Muscle of arm (tissue), 12 donors: ENCODE data around the gene SLC6A18. TPM values are rescaled to one million over a fixed set of nuclear protein-coding genes. Genes with fewer than 3 reads are reported as not detected.

Source experiments
- DNase-seq: peaks from one replicate; pipeline ENCODE4 v3.0.0-alpha.2; 2013
- polyA plus RNA-seq, 12 donors: library from polyadenylated mRNA; unstranded; fragments of 120-200 nt; gene quantifications; one replicate each; pipeline ENCODE4 v1.2.1, GENCODE V29; 2013; ENCODE audit not compliant: insufficient read length in 12 of 12

Gene SLC6A18
- polyA plus RNA-seq, 12 donors = not detected

DNA sequence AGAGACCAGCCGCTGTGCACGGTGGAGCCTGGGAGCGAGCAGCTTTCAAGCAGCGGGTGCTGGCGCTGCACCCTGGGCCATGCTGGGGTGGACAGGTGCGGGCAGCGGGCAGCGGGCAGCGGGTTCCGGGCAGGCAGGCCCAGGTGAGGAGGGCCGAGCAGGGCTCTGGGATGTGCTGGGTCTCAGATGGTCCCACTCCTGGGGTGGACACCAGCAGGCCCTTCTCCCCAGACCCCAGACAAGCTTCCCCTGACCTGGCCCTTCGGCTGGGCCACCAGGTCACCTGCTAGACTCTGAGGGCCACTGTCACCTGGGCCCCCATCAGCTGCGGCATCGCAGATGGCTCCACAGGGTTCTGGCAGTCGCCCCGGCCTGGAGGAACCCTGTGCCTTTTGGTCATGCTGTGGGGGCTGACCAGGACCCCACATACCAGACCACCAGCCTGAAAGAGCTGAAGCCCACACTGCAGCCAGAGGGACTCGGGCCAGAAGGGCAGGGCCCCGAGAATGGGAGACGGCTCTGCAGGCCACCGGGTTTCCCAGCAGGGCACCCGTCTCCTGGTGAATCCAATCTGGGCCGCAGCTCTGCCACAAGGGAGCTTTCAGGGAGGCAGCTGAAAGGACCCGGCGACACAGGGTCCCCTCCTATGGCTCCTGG, 21.7 kb upstream of the SLC6A18 start:
- no peak for DNase-seq

DNA sequence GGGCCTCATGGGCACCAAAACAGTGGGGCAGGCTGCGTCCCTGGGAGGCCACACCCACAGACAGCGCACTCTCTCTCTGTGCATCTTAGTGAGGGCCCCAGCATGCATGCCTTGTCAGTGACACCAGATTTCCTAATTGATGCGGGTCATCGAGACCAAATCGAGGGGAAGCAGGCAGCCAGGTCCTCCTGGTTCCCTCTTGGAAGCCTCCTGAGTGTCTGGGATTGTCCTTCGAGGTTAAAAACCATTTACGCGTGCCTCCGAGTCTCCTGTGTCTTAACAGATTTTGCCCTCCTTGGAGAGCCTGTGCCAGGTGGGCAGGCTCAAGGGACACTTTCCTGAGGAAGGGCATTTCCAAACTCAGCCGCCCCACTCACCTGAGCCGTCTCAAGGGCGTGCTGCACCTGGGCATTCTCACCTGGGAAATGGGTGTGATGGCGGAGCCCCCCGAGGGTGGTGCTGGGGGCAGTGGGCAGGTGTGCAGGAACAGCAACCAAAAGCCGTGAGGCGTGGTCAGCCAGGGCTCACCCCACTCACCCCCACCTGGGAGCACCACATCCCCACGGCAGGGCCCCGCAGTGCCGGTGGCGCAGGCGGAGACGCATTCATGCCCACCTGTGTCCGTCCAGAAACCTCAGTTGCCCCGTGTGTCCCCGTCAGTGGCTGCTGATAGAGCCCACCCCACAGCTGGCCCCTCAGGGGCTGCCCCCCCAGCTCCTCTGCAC, 21.1 kb upstream of the SLC6A18 start:
- no peak for DNase-seq

DNA sequence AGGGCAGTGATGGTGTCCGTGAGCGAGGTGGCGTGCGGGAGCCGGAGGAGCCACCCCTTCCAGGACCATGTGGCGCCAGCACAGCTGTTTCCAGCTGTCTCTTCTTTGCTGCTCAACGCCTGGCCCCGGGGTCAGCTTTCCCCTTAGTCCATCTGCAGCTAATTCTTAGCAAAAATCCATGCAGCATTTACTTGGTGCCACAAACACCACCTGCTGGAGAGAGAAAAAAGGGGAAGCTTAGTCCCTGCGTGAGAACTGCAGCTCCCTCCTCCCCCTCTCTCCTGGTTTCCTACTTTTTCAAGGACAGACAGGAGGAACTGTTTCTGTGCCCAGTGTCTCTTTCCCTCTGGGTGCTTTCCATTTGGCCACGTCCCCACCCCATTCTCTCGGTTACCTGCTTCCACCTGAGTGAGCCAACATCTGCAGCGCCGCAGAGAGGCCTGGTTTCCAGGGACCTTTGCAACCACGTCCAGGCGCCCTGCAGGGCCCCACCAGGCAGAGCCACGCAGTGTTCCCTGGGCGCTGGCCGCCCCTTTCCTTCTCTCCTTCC, 20.4 kb upstream of the SLC6A18 start:
- peak; percentile 33 for DNase-seq

DNA sequence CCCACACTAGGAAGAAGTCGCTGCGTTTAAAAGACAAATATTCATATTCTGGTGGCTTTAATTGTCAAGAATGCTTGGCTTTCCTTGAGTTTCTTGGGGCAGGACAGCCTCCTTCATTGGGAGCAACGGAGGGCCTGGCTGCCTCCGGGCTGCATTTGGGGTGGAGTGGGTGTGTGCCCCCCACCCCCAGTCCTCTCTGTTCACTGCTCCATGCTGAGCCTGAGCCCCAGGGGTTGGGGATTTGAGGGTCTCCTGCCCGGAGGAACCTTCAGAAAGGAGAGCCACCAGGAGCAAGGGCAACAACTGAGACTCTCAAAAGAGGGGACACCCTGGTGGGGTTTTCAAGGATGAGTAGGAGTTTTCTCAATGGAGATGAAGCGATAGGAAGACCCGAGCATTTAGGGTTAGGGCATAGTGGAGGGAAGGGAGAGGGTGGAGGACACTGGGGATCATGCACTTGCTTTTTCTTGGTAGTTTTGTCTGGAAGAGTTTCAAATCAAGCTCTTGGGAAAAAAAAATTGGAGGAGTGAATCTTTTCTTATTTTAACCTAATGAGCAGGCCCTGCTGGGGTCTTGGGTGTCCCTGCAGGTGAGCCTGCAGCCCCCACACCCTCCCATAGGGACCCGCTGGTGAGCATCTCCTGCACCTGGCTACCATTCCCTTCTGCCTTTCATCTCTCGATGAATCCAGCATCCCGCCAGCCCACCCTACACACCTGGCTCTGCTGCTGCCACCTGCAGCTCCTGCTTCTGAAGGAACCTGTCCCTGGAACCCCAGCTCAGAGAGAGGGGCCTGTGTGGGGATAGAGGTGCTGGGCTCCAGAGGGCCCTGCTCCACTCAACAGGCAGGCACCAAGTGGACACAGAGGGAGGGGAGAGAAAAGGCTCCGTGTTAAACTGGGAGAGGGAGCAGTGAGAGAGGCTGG, 19.7 kb upstream of the SLC6A18 start:
- no peak for DNase-seq

DNA sequence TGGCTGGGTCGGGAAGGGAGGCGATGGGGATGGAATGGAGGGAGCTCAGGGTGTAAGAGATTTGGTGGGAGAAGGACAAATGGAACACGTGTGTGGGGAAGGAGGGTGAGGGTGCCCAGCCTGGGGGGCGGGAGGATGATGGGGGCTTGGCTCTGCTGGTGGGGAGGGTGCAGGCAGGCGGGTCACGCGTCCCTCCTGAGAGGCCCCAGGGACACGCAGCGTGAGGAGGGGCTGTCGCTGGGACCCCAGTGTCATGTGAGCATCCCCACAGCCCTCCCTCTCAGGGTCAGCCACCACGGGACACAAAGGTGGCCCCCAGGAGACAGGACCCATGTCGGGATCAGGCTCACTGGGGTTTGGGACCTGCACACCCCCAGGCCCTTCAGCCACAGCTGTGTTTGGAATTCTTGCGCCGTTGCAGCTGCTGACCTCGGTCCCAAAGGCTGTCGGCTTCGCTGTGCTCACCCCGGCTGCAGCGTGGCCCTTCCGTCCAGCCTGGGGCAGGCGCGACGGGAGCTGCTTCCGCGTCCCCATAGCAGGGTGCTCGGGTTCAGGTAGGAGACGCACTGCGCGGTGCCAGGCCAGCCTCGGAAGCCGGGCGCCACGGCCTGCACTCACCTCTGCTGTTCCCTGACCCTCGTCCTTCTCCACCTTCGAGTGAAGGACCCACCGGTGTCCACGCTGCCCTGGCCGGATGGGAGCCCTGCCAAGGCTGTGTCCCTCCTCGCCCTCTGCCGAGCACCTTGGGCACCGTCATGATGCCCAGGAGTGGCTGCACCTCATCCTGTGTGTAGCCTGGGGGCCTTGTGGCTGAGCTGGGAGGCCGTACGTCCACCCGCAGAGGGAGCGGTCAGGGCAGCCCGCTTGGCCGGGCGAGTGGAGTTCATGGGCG, 18.4 kb upstream of the SLC6A18 start:
- no peak for DNase-seq

DNA sequence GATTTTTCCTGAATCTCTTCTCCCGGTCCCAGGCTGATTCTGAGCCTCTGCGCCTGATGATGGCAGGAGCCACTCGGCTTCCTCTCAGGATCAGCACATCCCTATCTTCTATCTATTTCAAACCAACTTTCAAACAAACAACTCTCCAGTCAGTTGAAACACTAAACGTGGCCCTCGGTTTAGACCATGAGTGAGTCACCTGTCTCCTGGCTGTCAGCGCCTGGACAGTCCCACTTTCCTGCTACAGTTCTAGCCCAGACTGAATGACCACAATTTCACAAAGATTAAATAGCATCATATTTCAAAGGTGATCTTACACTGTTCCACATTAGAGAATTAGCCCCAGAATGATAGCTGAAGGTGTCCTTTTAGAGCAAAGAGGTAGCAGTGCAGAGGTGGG, 17.6 kb upstream of the SLC6A18 start:
- DNase-seq = no peak

GRCh38 chr5:1208221-1208742, 16.9 kb upstream of the SLC6A18 start:
- DNase-seq = no peak

GRCh38 chr5:1208743-1209488, 16.3 kb upstream of the SLC6A18 start:
- peak; percentile 15 for DNase-seq

DNA sequence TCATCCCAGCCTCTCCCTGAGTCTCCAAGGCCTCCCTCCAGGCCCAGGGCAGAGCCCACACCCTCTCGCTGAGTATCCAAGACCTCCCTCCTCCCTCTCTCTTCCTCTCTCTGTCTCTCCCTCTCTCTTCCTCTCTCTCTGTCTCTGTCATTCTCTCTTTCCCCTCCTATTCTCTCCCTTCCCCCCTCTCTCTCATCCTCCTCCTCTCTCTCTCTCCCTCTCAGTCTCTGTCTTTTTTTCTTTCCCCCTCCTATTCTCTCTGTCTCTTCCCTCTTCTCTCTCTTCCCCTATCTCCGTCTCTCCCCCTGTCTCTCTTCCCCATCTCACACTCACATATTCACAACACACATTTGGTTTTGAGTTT, 15.7 kb upstream of the SLC6A18 start:
- no peak for DNase-seq

DNA sequence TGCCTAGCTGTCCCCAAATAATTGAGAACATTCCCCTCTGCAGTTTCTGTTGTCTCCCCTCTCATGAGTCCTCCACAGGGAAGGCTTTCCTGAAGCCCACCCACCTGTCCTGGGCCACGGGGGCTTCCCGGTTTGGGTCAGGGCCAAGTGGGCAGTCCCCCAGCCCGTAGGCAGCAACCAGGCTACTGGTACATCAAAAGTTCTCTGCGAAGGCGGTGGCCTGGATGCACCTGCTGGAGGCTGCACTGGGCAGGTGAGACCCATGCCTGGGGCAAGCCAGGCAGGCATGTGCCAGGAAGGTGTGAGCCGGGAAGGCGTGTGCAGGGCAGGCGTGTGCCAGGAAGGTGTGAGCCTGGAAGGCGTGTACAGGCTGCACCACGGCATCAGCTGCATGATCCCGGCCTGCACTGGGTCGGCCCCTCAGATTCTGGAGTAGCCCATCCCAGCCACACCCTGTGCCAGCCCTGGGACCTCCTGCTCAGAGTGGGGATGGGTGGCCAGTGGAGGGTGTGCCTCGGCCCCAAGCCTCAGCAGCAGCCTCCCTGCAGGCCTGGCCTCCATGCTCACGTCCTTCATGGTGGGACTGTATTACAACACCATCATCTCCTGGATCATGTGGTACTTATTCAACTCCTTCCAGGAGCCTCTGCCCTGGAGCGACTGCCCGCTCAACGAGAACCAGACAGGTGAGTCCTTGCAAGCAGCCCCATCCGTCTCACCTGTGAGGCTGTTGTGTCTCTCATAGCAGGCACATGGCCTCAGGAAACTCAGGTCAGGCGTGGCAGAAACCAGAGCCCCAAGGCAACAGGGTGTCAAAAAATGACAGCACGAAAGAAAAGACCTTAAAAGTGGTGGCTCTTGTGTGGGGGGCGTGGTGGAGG, 15.0 kb upstream of the SLC6A18 start:
- no peak for DNase-seq

DNA sequence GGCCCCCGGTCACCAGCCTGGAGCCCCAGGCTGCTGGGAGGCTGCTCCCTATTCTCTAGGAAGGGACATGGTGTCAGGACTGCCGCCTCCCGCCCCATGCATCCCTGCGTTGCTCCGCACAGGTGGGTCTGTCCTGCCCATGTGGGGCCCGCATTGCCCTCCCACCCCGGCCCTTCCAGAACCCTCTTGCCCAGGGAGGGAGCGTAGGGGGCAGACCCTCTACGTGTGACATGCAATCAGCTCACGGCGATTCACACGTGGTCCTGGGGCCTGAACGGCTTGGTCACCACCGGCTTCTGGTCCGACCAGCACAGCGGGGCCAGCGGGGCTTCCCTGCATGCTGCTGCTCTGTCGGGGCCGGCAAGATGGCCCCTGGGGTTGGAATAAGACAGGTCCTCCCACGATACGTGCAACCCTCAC, 14.3 kb upstream of the SLC6A18 start:
- no peak for DNase-seq

DNA sequence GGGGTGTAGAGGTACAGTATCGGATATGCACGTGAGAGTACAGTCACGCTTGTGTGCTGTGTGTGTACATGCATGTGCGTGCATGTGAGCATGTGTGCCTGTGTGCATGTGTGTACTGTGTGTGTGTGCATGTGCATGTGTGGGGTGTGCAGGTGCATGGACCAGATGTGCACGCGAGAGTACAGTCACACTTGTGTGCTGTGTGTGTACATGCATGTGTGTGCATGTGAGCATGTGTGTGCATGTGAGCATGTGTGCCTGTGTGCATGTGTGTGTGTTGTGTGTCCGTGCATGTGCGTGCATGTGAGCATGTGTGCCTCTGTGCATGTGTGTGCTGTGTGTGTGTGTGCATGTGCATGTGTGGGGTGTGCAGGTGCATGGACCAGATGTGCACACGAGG, 13.5 kb upstream of the SLC6A18 start:
- no peak for DNase-seq

DNA sequence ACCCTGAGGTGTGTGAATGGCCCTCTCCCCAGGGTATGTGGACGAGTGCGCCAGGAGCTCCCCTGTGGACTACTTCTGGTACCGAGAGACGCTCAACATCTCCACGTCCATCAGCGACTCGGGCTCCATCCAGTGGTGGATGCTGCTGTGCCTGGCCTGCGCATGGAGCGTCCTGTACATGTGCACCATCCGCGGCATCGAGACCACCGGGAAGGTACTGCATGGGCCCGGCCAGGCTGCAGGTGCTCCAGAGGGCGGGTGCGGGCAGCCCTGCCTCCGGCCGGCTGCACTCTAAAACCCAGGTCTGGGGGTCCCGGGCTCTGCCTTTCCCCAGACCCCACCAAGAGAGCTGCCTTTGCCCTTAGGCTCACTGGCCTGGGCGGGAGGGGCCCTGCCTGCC, 12.9 kb upstream of the SLC6A18 start:
- DNase-seq = no peak

- DNase-seq = no peak
These were observed 12.3 kb upstream of the SLC6A18 start for GRCh38 chr5:1212881-1213280.

GRCh38 chr5:1213508-1214162, 11.5 kb upstream of the SLC6A18 start:
- no peak for DNase-seq

GRCh38 chr5:1214163-1214935, 10.8 kb upstream of the SLC6A18 start:
- no peak for DNase-seq

DNA sequence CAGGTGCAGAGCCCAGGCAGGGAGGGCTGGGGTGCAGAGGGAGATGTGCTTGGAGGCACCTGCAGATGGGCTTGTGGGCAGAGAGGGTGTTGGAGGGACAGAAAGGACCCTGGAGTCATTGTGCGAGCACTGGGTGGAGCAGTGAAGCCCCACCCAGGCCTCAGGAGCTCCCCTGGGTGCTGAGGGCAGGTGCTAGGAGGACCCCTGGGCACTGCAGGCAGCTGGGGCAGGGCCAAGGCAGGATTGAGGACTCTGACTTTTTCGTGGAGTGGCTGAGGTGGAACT, 10.3 kb upstream of the SLC6A18 start:
- no peak for DNase-seq
